HepG2 (cell line): Measurements from ENCODE around the gene STK40. TPM values are rescaled to one million over a fixed set of nuclear protein-coding genes. Genes with fewer than 3 reads are reported as not detected.

ENCODE experiments used
- AGO1 ChIP-seq: fragments of 200-400 bp; formaldehyde crosslinking; IDR thresholded peaks from 2 replicates; pipeline ENCODE4 v1.6.1; 2017; ENCODE audit warnings: mild to moderate bottlenecking, low read depth, low read length, moderate library complexity; ENCODE audit not compliant: poor library complexity, severe bottlenecking
- AKAP8 ChIP-seq: sonication (generic); formaldehyde crosslinking; IDR thresholded peaks from 2 replicates; pipeline ENCODE4 v1.5.1; 2020; ENCODE audit warnings: mild to moderate bottlenecking, missing genetic modification reagents
- ARID4A ChIP-seq: sonication (generic); formaldehyde crosslinking; IDR thresholded peaks from 2 replicates; pipeline ENCODE4 v1.5.0; 2020; ENCODE audit warnings: mild to moderate bottlenecking, missing genetic modification reagents, borderline replicate concordance
- NFIC ChIP-seq: IDR thresholded peaks from 2 replicates; pipeline ENCODE4 v1.6.1; 2012; ENCODE audit warnings: mild to moderate bottlenecking, low read length, inconsistent platforms
- NFYC ChIP-seq: IDR thresholded peaks from 2 replicates; pipeline ENCODE4 v1.6.1; 2016; ENCODE audit warnings: missing genetic modification reagents, missing compliant biosample characterization
- ZNF609 ChIP-seq: sonication (generic); formaldehyde crosslinking; IDR thresholded peaks from 2 replicates; pipeline ENCODE4 v1.4.0; 2020; ENCODE audit warnings: mild to moderate bottlenecking, missing genetic modification reagents, borderline replicate concordance
- polyA plus RNA-seq, 8 experiments: library from polyadenylated mRNA; depleted of rRNA in 3 of 8; stranded (reverse) in 7 of 8; unstranded in 1 of 8; fragments of >200 nt; fragmentation: Illumina TruSeq in 4 of 8; extraction: Trizol in 4 of 8; gene quantifications; 2 replicates each; pipeline versions ENCODE4 v1.2.1 to v1.2.3, GENCODE V29; 2011 to 2016; ENCODE audit warnings: low read depth in 4 of 8, missing spikeins in 1 of 8, mixed read lengths in 1 of 8; ENCODE audit not compliant: insufficient read depth in 1 of 8
- total RNA-seq, 5 experiments: library from RNA; depleted of rRNA; stranded (reverse); fragments of >200 nt; fragmentation: Illumina TruSeq; extraction: Trizol; gene quantifications; 2 replicates each; pipeline ENCODE4 v1.2.3, GENCODE V29; 2016; ENCODE audit warnings: low read depth in 1 of 5
- TF ChIP-seq, protein P1 (sequence below): sonication (generic); formaldehyde crosslinking; IDR thresholded peaks from 2 replicates; pipeline ENCODE4 v1.4.0; 2020; ENCODE audit warnings: mild to moderate bottlenecking, missing genetic modification reagents
- TF ChIP-seq, protein P2 (sequence below): sonication (generic); formaldehyde crosslinking; IDR thresholded peaks from 2 replicates; pipeline ENCODE4 v1.5.0; 2020; ENCODE audit warnings: missing genetic modification reagents

STK40 gene
- total and polyA plus RNA-seq, 2 of the 13 experiments (the other 11 are each of a cell fraction or from before 2014, with no cell fraction given), result 33.8 to 35.1 TPM

DNA sequence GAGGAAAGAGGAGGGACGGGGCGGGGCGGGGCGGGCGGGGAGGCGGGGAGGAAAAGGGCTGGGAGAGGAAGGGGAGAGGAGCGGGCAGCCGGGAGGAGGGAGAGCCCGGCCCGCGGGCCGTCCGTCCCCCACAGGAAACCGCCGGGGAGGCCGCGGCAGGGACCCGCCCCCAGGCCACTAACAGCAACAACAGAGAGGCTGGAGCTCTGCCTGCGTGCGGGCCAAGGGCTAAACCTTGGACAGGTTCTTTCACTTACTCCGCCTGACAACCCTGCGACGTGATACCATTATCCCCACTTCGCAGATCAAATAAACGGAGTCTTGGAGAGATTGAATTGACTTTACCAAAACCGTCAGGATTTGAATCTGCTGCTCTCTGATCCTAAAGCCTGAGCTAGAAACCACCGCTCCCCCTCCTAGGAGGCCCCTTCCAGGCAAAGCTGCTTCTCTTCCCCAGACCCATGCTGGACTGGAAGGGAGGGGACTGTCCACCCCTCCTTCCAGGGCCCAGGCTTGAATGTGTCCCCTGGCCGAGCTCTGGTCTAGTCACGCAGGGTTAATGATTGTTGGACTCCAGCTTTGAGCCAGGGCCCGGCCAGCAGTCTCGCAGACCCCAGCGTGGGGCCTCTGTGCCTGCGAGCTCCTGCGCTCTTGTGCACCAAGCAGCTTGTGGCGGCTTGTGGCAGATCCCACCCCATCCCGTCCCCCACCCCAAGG is 61.9 kb downstream of the STK40 start, which contains the start of gene EVA1B (continued):
- TF ChIP-seq, protein P1, sequence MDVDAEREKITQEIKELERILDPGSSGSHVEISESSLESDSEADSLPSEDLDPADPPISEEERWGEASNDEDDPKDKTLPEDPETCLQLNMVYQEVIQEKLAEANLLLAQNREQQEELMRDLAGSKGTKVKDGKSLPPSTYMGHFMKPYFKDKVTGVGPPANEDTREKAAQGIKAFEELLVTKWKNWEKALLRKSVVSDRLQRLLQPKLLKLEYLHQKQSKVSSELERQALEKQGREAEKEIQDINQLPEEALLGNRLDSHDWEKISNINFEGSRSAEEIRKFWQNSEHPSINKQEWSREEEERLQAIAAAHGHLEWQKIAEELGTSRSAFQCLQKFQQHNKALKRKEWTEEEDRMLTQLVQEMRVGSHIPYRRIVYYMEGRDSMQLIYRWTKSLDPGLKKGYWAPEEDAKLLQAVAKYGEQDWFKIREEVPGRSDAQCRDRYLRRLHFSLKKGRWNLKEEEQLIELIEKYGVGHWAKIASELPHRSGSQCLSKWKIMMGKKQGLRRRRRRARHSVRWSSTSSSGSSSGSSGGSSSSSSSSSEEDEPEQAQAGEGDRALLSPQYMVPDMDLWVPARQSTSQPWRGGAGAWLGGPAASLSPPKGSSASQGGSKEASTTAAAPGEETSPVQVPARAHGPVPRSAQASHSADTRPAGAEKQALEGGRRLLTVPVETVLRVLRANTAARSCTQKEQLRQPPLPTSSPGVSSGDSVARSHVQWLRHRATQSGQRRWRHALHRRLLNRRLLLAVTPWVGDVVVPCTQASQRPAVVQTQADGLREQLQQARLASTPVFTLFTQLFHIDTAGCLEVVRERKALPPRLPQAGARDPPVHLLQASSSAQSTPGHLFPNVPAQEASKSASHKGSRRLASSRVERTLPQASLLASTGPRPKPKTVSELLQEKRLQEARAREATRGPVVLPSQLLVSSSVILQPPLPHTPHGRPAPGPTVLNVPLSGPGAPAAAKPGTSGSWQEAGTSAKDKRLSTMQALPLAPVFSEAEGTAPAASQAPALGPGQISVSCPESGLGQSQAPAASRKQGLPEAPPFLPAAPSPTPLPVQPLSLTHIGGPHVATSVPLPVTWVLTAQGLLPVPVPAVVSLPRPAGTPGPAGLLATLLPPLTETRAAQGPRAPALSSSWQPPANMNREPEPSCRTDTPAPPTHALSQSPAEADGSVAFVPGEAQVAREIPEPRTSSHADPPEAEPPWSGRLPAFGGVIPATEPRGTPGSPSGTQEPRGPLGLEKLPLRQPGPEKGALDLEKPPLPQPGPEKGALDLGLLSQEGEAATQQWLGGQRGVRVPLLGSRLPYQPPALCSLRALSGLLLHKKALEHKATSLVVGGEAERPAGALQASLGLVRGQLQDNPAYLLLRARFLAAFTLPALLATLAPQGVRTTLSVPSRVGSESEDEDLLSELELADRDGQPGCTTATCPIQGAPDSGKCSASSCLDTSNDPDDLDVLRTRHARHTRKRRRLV (CRISPR knock-in tag), result 0 out of 2 replicates have a peak, but pooled peaks have one; percentile 34
- peak; percentile 82 for TF ChIP-seq ARID4A (CRISPR knock-in tag)
- TF ChIP-seq AKAP8 (CRISPR knock-in tag), result peak; percentile 96
- TF ChIP-seq, protein P2, sequence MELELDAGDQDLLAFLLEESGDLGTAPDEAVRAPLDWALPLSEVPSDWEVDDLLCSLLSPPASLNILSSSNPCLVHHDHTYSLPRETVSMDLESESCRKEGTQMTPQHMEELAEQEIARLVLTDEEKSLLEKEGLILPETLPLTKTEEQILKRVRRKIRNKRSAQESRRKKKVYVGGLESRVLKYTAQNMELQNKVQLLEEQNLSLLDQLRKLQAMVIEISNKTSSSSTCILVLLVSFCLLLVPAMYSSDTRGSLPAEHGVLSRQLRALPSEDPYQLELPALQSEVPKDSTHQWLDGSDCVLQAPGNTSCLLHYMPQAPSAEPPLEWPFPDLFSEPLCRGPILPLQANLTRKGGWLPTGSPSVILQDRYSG, result no peak
- no peak for TF ChIP-seq NFIC
- peak; percentile 33; the same call in 1 of the 2 replicates for TF ChIP-seq ZNF609 (CRISPR knock-in tag)
- TF ChIP-seq AGO1, result peak; percentile 94
- no peak for TF ChIP-seq NFYC
